SK-N-SH (cell line): ENCODE data around the gene AKAP6. TPM values are rescaled to one million over a fixed set of nuclear protein-coding genes. Genes with fewer than 3 reads are reported as not detected.

ENCODE experiments used
- CTCF ChIA-PET: fragments of 300-600, 350-600 bp; formaldehyde crosslinking; extraction: SDS; loops from one replicate; lab custom pipeline; 2021; lab: Yijun Ruan, JAX
- POLR2A ChIA-PET: fragments of 350-600 bp; sonication (Branson Sonifier 250); formaldehyde crosslinking; extraction: SDS; loops from one replicate; lab custom pipeline; 2020; ENCODE audit warnings: antibody characterized with exemption, inconsistent platforms; lab: Yijun Ruan, JAX
- DNase-seq: peaks from one replicate; pipeline ENCODE4 v3.0.0; 2012
- H2AFZ ChIP-seq: fragments of 200-600 bp; sonication (generic); 2 replicates; pipeline ENCODE4 v1.8.1; 2016; ENCODE audit warnings: antibody characterized with exemption, mild to moderate bottlenecking, low read depth
- H3F3A ChIP-seq: fragments of 200-600 bp; sonication (generic); replicated peaks from 2 replicates; pipeline ENCODE3; 2016; ENCODE audit warnings: antibody characterized with exemption, mild to moderate bottlenecking; ENCODE audit not compliant: insufficient read depth
- H3K27ac ChIP-seq, 2 experiments: fragments of 200-500 bp in 1 of 2; fragments of 200-600 bp in 1 of 2; sonication (Bioruptor generic) in 1 of 2; sonication (generic), shearing (Covaris generic) in 1 of 2; 2 replicates each; pipeline versions ENCODE4 v1.5.1 to v1.6.1; 2014 to 2016; ENCODE audit warnings: low read depth in 2 of 2, inconsistent platforms in 1 of 2, low read length in 1 of 2, mild to moderate bottlenecking in 1 of 2, mixed read lengths in 1 of 2
- H3K27me3 ChIP-seq: fragments of 200-600 bp; sonication (generic), shearing (Covaris generic); 2 replicates; pipeline ENCODE4 v1.6.1; 2016; ENCODE audit warnings: mixed run types; ENCODE audit not compliant: insufficient read depth
- H3K36me3 ChIP-seq, 2 experiments: fragments of 200-500 bp in 1 of 2; fragments of 200-600 bp in 1 of 2; sonication (Bioruptor generic) in 1 of 2; sonication (generic) in 1 of 2; replicated peaks in 1 of 2; 2 replicates each; pipeline versions ENCODE3 to v1.5.1; 2014 to 2016; ENCODE audit warnings: low read length in 1 of 2, mild to moderate bottlenecking in 1 of 2; ENCODE audit not compliant: insufficient read depth in 2 of 2, control insufficient read depth in 1 of 2
- H3K4me1 ChIP-seq, 2 experiments: fragments of 200-500 bp in 1 of 2; fragments of 200-600 bp in 1 of 2; sonication (Bioruptor generic) in 1 of 2; sonication (generic), shearing (Covaris generic) in 1 of 2; 2 replicates each; pipeline versions ENCODE4 v1.5.1 to v1.6.1; 2014 to 2016; ENCODE audit warnings: low read depth in 1 of 2, low read length in 1 of 2, mixed run types in 1 of 2; ENCODE audit not compliant: insufficient read depth in 2 of 2, control insufficient read depth in 1 of 2
- H3K4me2 ChIP-seq: fragments of 200-600 bp; sonication (generic), shearing (Covaris generic); 2 replicates; pipeline ENCODE4 v1.6.1; 2017; ENCODE audit warnings: mixed run types
- H3K4me3 ChIP-seq, 2 experiments: fragments of 200-500 bp in 1 of 2; fragments of 200-600 bp in 1 of 2; sonication (Bioruptor generic) in 1 of 2; sonication (generic), shearing (Covaris generic) in 1 of 2; 2 replicates each; pipeline versions ENCODE4 v1.5.1 to v1.8.1; 2014 to 2016; ENCODE audit warnings: low read depth in 2 of 2, inconsistent platforms in 1 of 2, low read length in 1 of 2, mild to moderate bottlenecking in 1 of 2, mixed read lengths in 1 of 2, moderate library complexity in 1 of 2
- H3K79me2 ChIP-seq: fragments of 200-600 bp; sonication (generic); 2 replicates; pipeline ENCODE4 v1.8.1; 2017; ENCODE audit warnings: mild to moderate bottlenecking; ENCODE audit not compliant: insufficient read depth
- H3K9ac ChIP-seq: fragments of 200-600 bp; sonication (generic); 2 replicates; pipeline ENCODE4 v1.6.1; 2017; ENCODE audit warnings: mixed run types
- H3K9me2 ChIP-seq: fragments of 200-600 bp; sonication (generic); 2 replicates; pipeline ENCODE4 v1.6.1; 2017; ENCODE audit warnings: mixed run types
- H3K9me3 ChIP-seq: fragments of 200-600 bp; sonication (generic); 2 replicates; pipeline ENCODE4 v1.6.1; 2017; ENCODE audit warnings: mixed run types, mild to moderate bottlenecking, moderate library complexity
- H4K20me1 ChIP-seq: fragments of 200-600 bp; sonication (generic); 2 replicates; pipeline ENCODE4 v1.6.1; 2017; ENCODE audit warnings: mild to moderate bottlenecking, mixed run types; ENCODE audit not compliant: insufficient read depth
- CHD2 ChIP-seq: fragments of 150-350 bp; IDR thresholded peaks from 2 replicates; pipeline ENCODE4 v1.6.1; 2018; ENCODE audit warnings: low read length; ENCODE audit not compliant: partially characterized antibody
- FOXM1 ChIP-seq: IDR thresholded peaks from 2 replicates; pipeline ENCODE4 v1.4.0; 2012; ENCODE audit warnings: low read depth, mild to moderate bottlenecking
- GABPA ChIP-seq: IDR thresholded peaks from 2 replicates; pipeline ENCODE4 v1.4.0; 2012; ENCODE audit warnings: low read depth, mild to moderate bottlenecking
- GATA2 ChIP-seq: sonication (generic); formaldehyde crosslinking; IDR thresholded peaks from 2 replicates; pipeline ENCODE4 v1.5.0; 2020; ENCODE audit warnings: mild to moderate bottlenecking, missing genetic modification reagents
- JUND ChIP-seq: IDR thresholded peaks from 2 replicates; pipeline ENCODE4 v1.4.0; 2012
- MEF2A ChIP-seq: IDR thresholded peaks from 2 replicates; pipeline ENCODE4 v1.4.0; 2012; ENCODE audit warnings: low read depth, borderline replicate concordance
- NFIC ChIP-seq: IDR thresholded peaks from 2 replicates; pipeline ENCODE4 v1.4.0; 2012; ENCODE audit warnings: borderline replicate concordance
- RCOR1 ChIP-seq: fragments of 150-350 bp; IDR thresholded peaks from 2 replicates; pipeline ENCODE4 v1.6.1; 2017; ENCODE audit warnings: antibody characterized with exemption, low read length
- RFX5 ChIP-seq: IDR thresholded peaks from 2 replicates; pipeline ENCODE4 v1.6.1; 2012; ENCODE audit warnings: mild to moderate bottlenecking, improper control_type of control experiment, low read length
- SMC3 ChIP-seq: IDR thresholded peaks from 2 replicates; pipeline ENCODE4 v1.6.1; 2012; ENCODE audit warnings: low read depth, low read length, improper control_type of control experiment
- TEAD4 ChIP-seq: IDR thresholded peaks from 2 replicates; pipeline ENCODE4 v1.4.0; 2012; ENCODE audit warnings: mild to moderate bottlenecking, borderline replicate concordance; ENCODE audit not compliant: insufficient read depth
- WGBS: methylation state at CpG from one replicate; pipeline ENCODE4 v1.1.6; 2017; ENCODE audit warnings: low lambda C conversion rate; 5-methylcytosine and 5-hydroxymethylcytosine counted together
- polyA plus RNA-seq, 3 experiments: library from polyadenylated mRNA; depleted of rRNA; stranded (reverse); fragments of >200 nt; gene quantifications; 2 replicates each; pipeline ENCODE4 v1.2.3, GENCODE V29; 2012
- TF ChIP-seq, protein P1 (sequence below): IDR thresholded peaks from 2 replicates; pipeline ENCODE4; 2012
- TF ChIP-seq, protein P2 (sequence below): IDR thresholded peaks from 2 replicates; pipeline ENCODE4 v1.4.0; 2012; ENCODE audit warnings: low read depth, borderline replicate concordance

AKAP6 gene
- polyA plus RNA-seq, 1 of the 3 experiments (the other 2 are of a cell fraction) = 1.7 TPM

DNA sequence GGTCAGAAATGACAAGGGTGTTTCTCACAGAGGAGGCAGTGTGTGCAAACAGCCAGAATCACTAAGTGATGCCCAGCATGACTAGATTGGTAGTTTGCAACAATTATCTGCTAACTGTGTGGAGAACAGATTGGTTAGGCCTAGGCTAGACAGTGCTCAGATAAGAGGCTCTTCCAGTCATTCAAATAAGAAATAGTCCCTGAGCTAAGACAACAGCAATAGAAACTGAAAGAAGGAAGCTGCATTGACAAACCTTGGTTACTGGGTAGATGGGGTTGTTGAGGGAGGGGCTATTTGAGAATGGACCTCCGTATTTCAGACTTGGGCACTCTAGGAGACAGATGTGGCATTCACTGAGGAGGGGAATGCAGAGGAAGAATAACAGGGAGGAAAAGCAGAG, 354.6 kb downstream of the AKAP6 start:
- H3K36me3 ChIP-seq = peaks cover 9 to 10% of the 10 kb centered on the region in 2 experiments
- ChIA-PET POLR2A (no interaction called here), CTCF (no interaction called here)
- no peaks in the 10 kb centered on the region for H3K9me3 ChIP-seq
- WGBS = 74% methylated on average over 1 of the region's 1 CpG
- no peak overlapping the region for H3K4me3 ChIP-seq
- no peaks in the 10 kb centered on the region for H4K20me1 ChIP-seq
- no peak overlapping the region for H3K9ac ChIP-seq
- H3K27ac ChIP-seq = no peak overlapping the region
- no peaks in the 10 kb centered on the region for H3K4me1 ChIP-seq
- H3K9me2 ChIP-seq = no peaks in the 10 kb centered on the region
- no peak overlapping the region for H3K4me2 ChIP-seq
- peaks cover 4% of the 10 kb centered on the region for H3F3A ChIP-seq
- TF ChIP-seq CHD2 = no peak
- TF ChIP-seq FOXM1 = no peak
- TF ChIP-seq, protein P1, sequence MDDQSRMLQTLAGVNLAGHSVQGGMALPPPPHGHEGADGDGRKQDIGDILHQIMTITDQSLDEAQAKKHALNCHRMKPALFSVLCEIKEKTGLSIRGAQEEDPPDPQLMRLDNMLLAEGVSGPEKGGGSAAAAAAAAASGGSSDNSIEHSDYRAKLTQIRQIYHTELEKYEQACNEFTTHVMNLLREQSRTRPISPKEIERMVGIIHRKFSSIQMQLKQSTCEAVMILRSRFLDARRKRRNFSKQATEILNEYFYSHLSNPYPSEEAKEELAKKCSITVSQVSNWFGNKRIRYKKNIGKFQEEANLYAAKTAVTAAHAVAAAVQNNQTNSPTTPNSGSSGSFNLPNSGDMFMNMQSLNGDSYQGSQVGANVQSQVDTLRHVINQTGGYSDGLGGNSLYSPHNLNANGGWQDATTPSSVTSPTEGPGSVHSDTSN = no peak
- TF ChIP-seq TEAD4 = no peak
- TF ChIP-seq, protein P2, sequence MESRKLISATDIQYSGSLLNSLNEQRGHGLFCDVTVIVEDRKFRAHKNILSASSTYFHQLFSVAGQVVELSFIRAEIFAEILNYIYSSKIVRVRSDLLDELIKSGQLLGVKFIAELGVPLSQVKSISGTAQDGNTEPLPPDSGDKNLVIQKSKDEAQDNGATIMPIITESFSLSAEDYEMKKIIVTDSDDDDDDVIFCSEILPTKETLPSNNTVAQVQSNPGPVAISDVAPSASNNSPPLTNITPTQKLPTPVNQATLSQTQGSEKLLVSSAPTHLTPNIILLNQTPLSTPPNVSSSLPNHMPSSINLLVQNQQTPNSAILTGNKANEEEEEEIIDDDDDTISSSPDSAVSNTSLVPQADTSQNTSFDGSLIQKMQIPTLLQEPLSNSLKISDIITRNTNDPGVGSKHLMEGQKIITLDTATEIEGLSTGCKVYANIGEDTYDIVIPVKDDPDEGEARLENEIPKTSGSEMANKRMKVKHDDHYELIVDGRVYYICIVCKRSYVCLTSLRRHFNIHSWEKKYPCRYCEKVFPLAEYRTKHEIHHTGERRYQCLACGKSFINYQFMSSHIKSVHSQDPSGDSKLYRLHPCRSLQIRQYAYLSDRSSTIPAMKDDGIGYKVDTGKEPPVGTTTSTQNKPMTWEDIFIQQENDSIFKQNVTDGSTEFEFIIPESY = no peak
- TF ChIP-seq GATA2 (CRISPR knock-in tag) = no peak
- TF ChIP-seq RCOR1 = no peak
- TF ChIP-seq NFIC = no peak
- TF ChIP-seq SMC3 = no peak
- TF ChIP-seq GABPA = no peak
- TF ChIP-seq RFX5 = no peak
- no peak for TF ChIP-seq JUND
- no peak overlapping the region for H2AFZ ChIP-seq
- DNase-seq = no peak
- H3K79me2 ChIP-seq = no peaks in the 10 kb centered on the region
- no peaks in the 10 kb centered on the region for H3K27me3 ChIP-seq

DNA sequence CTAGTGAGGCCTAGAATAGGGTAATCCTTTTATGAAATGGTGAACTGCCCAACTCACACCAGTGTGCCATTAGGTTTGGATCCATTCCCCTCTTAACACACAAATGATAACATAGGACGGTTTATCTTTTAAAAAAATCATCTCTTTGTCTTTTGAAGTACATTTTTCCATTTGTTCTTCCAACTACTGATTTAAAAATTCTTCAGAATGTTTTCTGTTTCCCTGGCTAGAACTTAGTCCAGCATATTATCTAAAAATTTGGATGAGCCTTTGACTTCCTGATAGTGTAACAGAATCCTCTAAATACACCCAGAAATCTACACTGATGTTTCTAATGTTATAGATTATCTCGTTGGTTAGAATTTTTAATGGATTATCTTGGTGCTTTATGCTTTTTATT, 359.8 kb downstream of the AKAP6 start:
- H3K4me1 ChIP-seq = peaks cover 0 to 15% of the 10 kb centered on the region in 2 experiments; a peak in 2 of 4 replicates
- H3K9me3 ChIP-seq = no peaks in the 10 kb centered on the region
- POLR2A ChIA-PET = no interaction called here
- no peaks in the 10 kb centered on the region for H3K79me2 ChIP-seq
- no peaks in the 10 kb centered on the region for H3K9me2 ChIP-seq
- no peak overlapping the region for H3K9ac ChIP-seq
- WGBS = 66% methylated on average over 2 of the region's 2 CpGs
- DNase-seq = no peak
- no peak overlapping the region for H3K4me2 ChIP-seq
- no peak for TF ChIP-seq MEF2A
- TF ChIP-seq, protein P1 = no peak
- TF ChIP-seq, all 33 proteins: peak for 0
- H3F3A ChIP-seq = peaks cover 10% of the 10 kb centered on the region
- no peak overlapping the region for H3K27ac ChIP-seq
- no peak overlapping the region for H2AFZ ChIP-seq
- no peaks in the 10 kb centered on the region for H4K20me1 ChIP-seq
- H3K4me3 ChIP-seq = no peak overlapping the region
- CTCF ChIA-PET = interaction anchor here (1.5 kb wide), 1 partner anchor 23 kb away, joined by 3 read pairs; no protein-coding TSS in a partner anchor
- no peaks in the 10 kb centered on the region for H3K27me3 ChIP-seq
- H3K36me3 ChIP-seq = peaks cover 0 to 5% of the 10 kb centered on the region in 2 experiments
